GM12878 (cell line): ENCODE data around the gene CFAP65. TPM values are rescaled to one million over a fixed set of nuclear protein-coding genes. Genes with fewer than 3 reads are reported as not detected.

ENCODE experiments used
- ATAC-seq: fragments of 200-7000 bp; cut with Tn5 transposase; 3 replicates; pipeline ENCODE4 v1.9.1; 2020; ENCODE audit warnings: mild to moderate bottlenecking, moderate library complexity
- BruUV-seq: library from RNA; stranded (reverse); fragments of 400-500 nt; replicated peaks from 2 replicates; lab custom pipeline; 2021; lab: Mats Ljungman, UMichigan
- CTCF ChIA-PET: fragments of 300-600 bp; sonication (Branson Sonifier 250); formaldehyde crosslinking; extraction: SDS; loops from one replicate; lab custom pipeline; 2021; ENCODE audit warnings: inconsistent platforms; lab: Yijun Ruan, JAX
- POLR2A ChIA-PET: fragments of 350-600 bp; formaldehyde crosslinking; extraction: SDS; loops from one replicate; lab custom pipeline; 2021; ENCODE audit warnings: inconsistent platforms; lab: Charles Lee
- RAD21 ChIA-PET: fragments of 300-600 bp; sonication (Branson Sonifier 250); formaldehyde crosslinking; loops from one replicate; lab custom pipeline; 2023; ENCODE audit warnings: antibody characterized with exemption; ENCODE audit not compliant: unreplicated experiment; lab: Charles Lee
- SMC1A ChIA-PET: fragments of 300-600 bp; sonication (Branson Sonifier 250); formaldehyde crosslinking; loops from one replicate; lab custom pipeline; 2023; ENCODE audit not compliant: unreplicated experiment, uncharacterized antibody; lab: Charles Lee
- DNase-seq: peaks from one replicate; pipeline ENCODE4 v3.0.0-alpha.2; 2011; ENCODE audit warnings: low read depth, low spot score
- FAIRE-seq: peaks from 3 replicates; lab custom pipeline; 2011; peaks lifted over from hg19 to GRCh38; lab: Jason Lieb, UNC
- H2AFZ ChIP-seq: 2 replicates; pipeline ENCODE4 v1.6.0; 2011; ENCODE audit warnings: low read depth, low read length, control low read depth; ENCODE audit not compliant: control insufficient read depth
- H3K27ac ChIP-seq: 2 replicates; pipeline ENCODE4 v1.5.1; 2011; ENCODE audit warnings: control low read depth; ENCODE audit not compliant: control insufficient read depth, insufficient read depth
- H3K27me3 ChIP-seq, 2 experiments: replicated peaks in 1 of 2; 2 replicates each; pipeline versions ENCODE4 v1.6.0 to v1.6.1; 2011; ENCODE audit warnings: low read length in 1 of 2; ENCODE audit not compliant: control insufficient read depth in 2 of 2, insufficient read depth in 2 of 2
- H3K36me3 ChIP-seq, 2 experiments: 2 replicates each; pipeline ENCODE4 v1.5.1; 2011; ENCODE audit warnings: low read length in 1 of 2; ENCODE audit not compliant: control insufficient read depth in 2 of 2, insufficient read depth in 2 of 2
- H3K4me1 ChIP-seq: 2 replicates; pipeline ENCODE4 v1.6.1; 2011; ENCODE audit warnings: mild to moderate bottlenecking, low read length, moderate library complexity, mixed read lengths; ENCODE audit not compliant: control insufficient read depth, insufficient read depth
- H3K4me2 ChIP-seq: 2 replicates; pipeline ENCODE4 v1.6.0; 2011; ENCODE audit warnings: control low read depth; ENCODE audit not compliant: control insufficient read depth, insufficient read depth
- H3K4me3 ChIP-seq: fragments of 200-600 bp; sonication (generic); 2 replicates; pipeline ENCODE4 v1.5.1; 2016
- H3K79me2 ChIP-seq: 2 replicates; pipeline ENCODE4 v1.6.0; 2011; ENCODE audit warnings: low read length; ENCODE audit not compliant: control insufficient read depth, insufficient read depth
- H3K9ac ChIP-seq: 2 replicates; pipeline ENCODE4 v1.8.0; 2011; ENCODE audit warnings: low read length, control low read depth, mixed read lengths; ENCODE audit not compliant: control insufficient read depth, insufficient read depth
- H3K9me3 ChIP-seq: replicated peaks from 3 replicates; pipeline ENCODE4 v1.5.1; 2011; ENCODE audit warnings: mild to moderate bottlenecking, low read length; ENCODE audit not compliant: control insufficient read depth, insufficient read depth
- H4K20me1 ChIP-seq: 2 replicates; pipeline ENCODE4 v1.6.0; 2011; ENCODE audit not compliant: control insufficient read depth, insufficient read depth
- BACH1 ChIP-seq: fragments of 450-650 bp; IDR thresholded peaks from 2 replicates; pipeline ENCODE4 v1.6.1; 2017; ENCODE audit warnings: mild to moderate bottlenecking, borderline replicate concordance
- CBFB ChIP-seq: IDR thresholded peaks from 2 replicates; pipeline ENCODE4 v1.6.1; 2016; ENCODE audit warnings: antibody characterized with exemption, low read depth
- CHD2 ChIP-seq: IDR thresholded peaks from 2 replicates; pipeline ENCODE4 v1.6.1; 2011; ENCODE audit warnings: low read depth, low read length, improper control_type of control experiment, borderline replicate concordance
- CREM ChIP-seq: IDR thresholded peaks from 2 replicates; pipeline ENCODE4 v1.6.1; 2014; ENCODE audit warnings: antibody characterized with exemption, low read depth
- FOXK2 ChIP-seq: fragments of 450-650 bp; IDR thresholded peaks from 2 replicates; pipeline ENCODE4 v1.6.1; 2017; ENCODE audit warnings: mild to moderate bottlenecking, moderate library complexity
- LARP7 ChIP-seq: fragments of 450-650 bp; IDR thresholded peaks from 2 replicates; pipeline ENCODE4 v1.6.1; 2017; ENCODE audit warnings: mild to moderate bottlenecking
- NR2F1 ChIP-seq: fragments of 450-650 bp; conservative IDR thresholded peaks from 2 replicates; pipeline ENCODE4 v1.6.1; 2017; ENCODE audit warnings: mild to moderate bottlenecking
- RBBP5 ChIP-seq: fragments of 200-600 bp; sonication (generic); conservative IDR thresholded peaks from 2 replicates; pipeline ENCODE4 v1.6.1; 2016
- RUNX3 ChIP-seq: IDR thresholded peaks from 2 replicates; pipeline ENCODE4 v1.6.1; 2012; ENCODE audit warnings: low read length, inconsistent platforms
- SMAD5 ChIP-seq: IDR thresholded peaks from 2 replicates; pipeline ENCODE4 v1.6.1; 2016; ENCODE audit warnings: antibody characterized with exemption, low read depth
- SRF ChIP-seq, 2 experiments: IDR thresholded peaks; 2 replicates each; pipeline ENCODE4 v1.6.1; 2011; ENCODE audit warnings: low read depth in 2 of 2, low read length in 2 of 2, mild to moderate bottlenecking in 1 of 2, moderate library complexity in 1 of 2
- STAT1 ChIP-seq: fragments of 450-650 bp; conservative IDR thresholded peaks from 2 replicates; pipeline ENCODE4 v1.6.1; 2014; ENCODE audit warnings: antibody characterized with exemption, mild to moderate bottlenecking
- SUPT20H ChIP-seq: IDR thresholded peaks from 2 replicates; pipeline ENCODE4 v1.6.1; 2011; ENCODE audit warnings: low read depth, mild to moderate bottlenecking, low read length, moderate library complexity, borderline replicate concordance; ENCODE audit not compliant: control insufficient read depth
- ZBED1 ChIP-seq: IDR thresholded peaks from 2 replicates; pipeline ENCODE4 v1.6.1; 2016; ENCODE audit warnings: borderline replicate concordance
- ZNF207 ChIP-seq: fragments of 450-650 bp; IDR thresholded peaks from 2 replicates; pipeline ENCODE4 v1.6.1; 2014; ENCODE audit warnings: antibody characterized with exemption, mild to moderate bottlenecking, borderline replicate concordance
- ZNF24 ChIP-seq: fragments of 450-650 bp; IDR thresholded peaks from 2 replicates; pipeline ENCODE4 v1.6.1; 2017; ENCODE audit warnings: antibody characterized with exemption, mild to moderate bottlenecking
- ZNF384 ChIP-seq: IDR thresholded peaks from 2 replicates; pipeline ENCODE4 v1.6.1; 2012; ENCODE audit warnings: low read depth, mild to moderate bottlenecking, low read length, improper control_type of control experiment, borderline replicate concordance
- ZZZ3 ChIP-seq: IDR thresholded peaks from 2 replicates; pipeline ENCODE4 v1.6.1; 2011; ENCODE audit warnings: low read depth; ENCODE audit not compliant: control insufficient read depth, insufficient read length
- WGBS: methylation state at CpG from one replicate; pipeline ENCODE4 v1.1.6; 2016; ENCODE audit warnings: low lambda C conversion rate; ENCODE audit not compliant: insufficient replicate concordance, insufficient coverage; ENCODE audit errors: missing lambda C conversion rate; 5-methylcytosine and 5-hydroxymethylcytosine counted together
- in situ Hi-C: fragments of 300-500 bp; cut with MboI; formaldehyde crosslinking; loops from 9 replicates; pipeline ENCODE4 v1.14.3; 2018; ENCODE audit warnings: mixed read lengths
- intact Hi-C: fragments of 100-400 bp; cut with micrococcal nuclease; formaldehyde crosslinking; loops from one replicate; pipeline ENCODE4 v1.14.2; 2022; ENCODE audit not compliant: unreplicated experiment
- polyA plus RNA-seq, 11 experiments: library from polyadenylated mRNA; depleted of rRNA in 4 of 11; unstranded in 6 of 11; stranded (reverse) in 5 of 11; fragments of >200 nt; fragmentation: Nextera tagmentation in 4 of 11; fragmentation: Illumina TruSeq in 1 of 11; extraction: Ambion mirVana in 4 of 11; extraction: Trizol in 1 of 11; gene quantifications; 1 replicate in 1 of 11; 2 replicates in 10 of 11; pipeline versions ENCODE4 v1.2.1 to v1.2.3, GENCODE V29; 2011 to 2016; ENCODE audit warnings: inconsistent platforms in 2 of 11, missing spikeins in 2 of 11, low read depth in 1 of 11
- total RNA-seq, 4 experiments: library from RNA; depleted of rRNA in 3 of 4; stranded (reverse); fragments of >200 nt in 3 of 4; fragmentation: Illumina TruSeq in 1 of 4; extraction: Trizol in 1 of 4; gene quantifications; 2 replicates each; pipeline versions ENCODE4 v1.2.1 to v1.2.3, GENCODE V29; 2013 to 2021
- TF ChIP-seq, protein P1 (sequence below): fragments of 450-650 bp; IDR thresholded peaks from 2 replicates; pipeline ENCODE4 v1.6.1; 2018; ENCODE audit warnings: mild to moderate bottlenecking, low read depth, moderate library complexity; ENCODE audit not compliant: partially characterized antibody

Gene CFAP65
- total and polyA plus RNA-seq, 10 of the 15 experiments (the other 5 are each of a cell fraction or from before 2014, with no cell fraction given): not detected

- SMC1A ChIA-PET: interaction anchor here (1.1 kb wide), 1 partner anchor 26 kb away, joined by 6 read pairs; no protein-coding TSS in a partner anchor
- BruUV-seq: no TSS peak
These were observed 36.8 kb upstream of the CFAP65 start for GRCh38 chr2:219078126-219078525.

GRCh38 chr2:219076253-219076652, 34.9 kb upstream of the CFAP65 start:
- no peak overlapping the region for H3K9ac ChIP-seq
- ATAC-seq: no peak
- SMC1A ChIA-PET: interaction anchor here (0.7 to 7.3 kb wide), 4 partner anchors 14 to 78 kb away, joined by 3 to 115 read pairs (median 26); no protein-coding TSS in a partner anchor
- H3K9me3 ChIP-seq: no peaks in the 10 kb centered on the region
- TF ChIP-seq RBBP5 (no peak), LARP7 (no peak), CBFB (no peak), CREM (no peak), CHD2 (no peak), ZZZ3 (no peak), BACH1 (no peak), SRF (IDR thresholded peaks at IDR 0.05; ENCODE audit: low read depth in 2 of 2, low read length in 2 of 2) (no peak), RUNX3 (no peak), ZNF384 (no peak), SMAD5 (no peak)
- TF ChIP-seq, protein P1, sequence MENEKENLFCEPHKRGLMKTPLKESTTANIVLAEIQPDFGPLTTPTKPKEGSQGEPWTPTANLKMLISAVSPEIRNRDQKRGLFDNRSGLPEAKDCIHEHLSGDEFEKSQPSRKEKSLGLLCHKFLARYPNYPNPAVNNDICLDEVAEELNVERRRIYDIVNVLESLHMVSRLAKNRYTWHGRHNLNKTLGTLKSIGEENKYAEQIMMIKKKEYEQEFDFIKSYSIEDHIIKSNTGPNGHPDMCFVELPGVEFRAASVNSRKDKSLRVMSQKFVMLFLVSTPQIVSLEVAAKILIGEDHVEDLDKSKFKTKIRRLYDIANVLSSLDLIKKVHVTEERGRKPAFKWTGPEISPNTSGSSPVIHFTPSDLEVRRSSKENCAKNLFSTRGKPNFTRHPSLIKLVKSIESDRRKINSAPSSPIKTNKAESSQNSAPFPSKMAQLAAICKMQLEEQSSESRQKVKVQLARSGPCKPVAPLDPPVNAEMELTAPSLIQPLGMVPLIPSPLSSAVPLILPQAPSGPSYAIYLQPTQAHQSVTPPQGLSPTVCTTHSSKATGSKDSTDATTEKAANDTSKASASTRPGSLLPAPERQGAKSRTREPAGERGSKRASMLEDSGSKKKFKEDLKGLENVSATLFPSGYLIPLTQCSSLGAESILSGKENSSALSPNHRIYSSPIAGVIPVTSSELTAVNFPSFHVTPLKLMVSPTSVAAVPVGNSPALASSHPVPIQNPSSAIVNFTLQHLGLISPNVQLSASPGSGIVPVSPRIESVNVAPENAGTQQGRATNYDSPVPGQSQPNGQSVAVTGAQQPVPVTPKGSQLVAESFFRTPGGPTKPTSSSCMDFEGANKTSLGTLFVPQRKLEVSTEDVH: no peak
- TF ChIP-seq, all 136 proteins: peak for 0
- no peak overlapping the region for H3K4me3 ChIP-seq
- H3K36me3 ChIP-seq: peaks cover 0 to 5% of the 10 kb centered on the region in 2 experiments; a peak in 3 of 4 replicates
- H3K4me1 ChIP-seq: no peaks in the 10 kb centered on the region; the same call in 1 of the 2 replicates
- in situ Hi-C loops: no loop called here
- DNase-seq (no peak), FAIRE-seq (no peak)
- no peaks in the 10 kb centered on the region for H3K79me2 ChIP-seq
- 94% methylated on average over 2 of the region's 3 CpGs for WGBS
- no peak overlapping the region for H3K27ac ChIP-seq
- no peaks in the 10 kb centered on the region for H3K27me3 ChIP-seq
- RAD21 ChIA-PET: interaction anchor here (1.0 kb wide), 1 partner anchor 43 kb away, joined by 3 read pairs; no protein-coding TSS in a partner anchor
- no peak overlapping the region for H3K4me2 ChIP-seq
- BruUV-seq: no TSS peak
- intact Hi-C loops: no loop called here
- no peaks in the 10 kb centered on the region for H4K20me1 ChIP-seq
- POLR2A ChIA-PET: interaction anchor here (0.6 to 0.7 kb wide), 3 partner anchors 20 to 805 kb away, joined by 4 to 10 read pairs (median 6); no protein-coding TSS in a partner anchor
- CTCF ChIA-PET: interaction anchor here (1.6 to 26.8 kb wide), 7 partner anchors 11 to 75 kb away, joined by 3 to 365 read pairs (median 58); no protein-coding TSS in a partner anchor
- no peak overlapping the region for H2AFZ ChIP-seq

More at GRCh38 chr2:219078126-219078525, 36.8 kb upstream of the CFAP65 start:
- H3K79me2 ChIP-seq: no peaks in the 10 kb centered on the region
- intact Hi-C loops (no loop called here), in situ Hi-C loops (no loop called here)
- H3K4me1 ChIP-seq: peaks cover 6% of the 10 kb centered on the region
- H3K36me3 ChIP-seq: peaks cover 0 to 5% of the 10 kb centered on the region in 2 experiments; a peak in 3 of 4 replicates
- no peaks in the 10 kb centered on the region for H4K20me1 ChIP-seq
- H3K27me3 ChIP-seq: no peaks in the 10 kb centered on the region
- H3K27ac ChIP-seq: no peak overlapping the region
- no peak overlapping the region for H3K9ac ChIP-seq
- H3K9me3 ChIP-seq: no peaks in the 10 kb centered on the region
- ATAC-seq (no peak), DNase-seq (no peak), FAIRE-seq (no peak)
- ChIA-PET POLR2A (no interaction called here), CTCF (interaction anchor here (0.6 to 26.8 kb wide), 7 partner anchors 9 to 543 kb away, joined by 3 to 365 read pairs (median 4); no protein-coding TSS in a partner anchor), RAD21 (interaction anchor here (2.1 kb wide), 1 partner anchor 41 kb away, joined by 4 read pairs; no protein-coding TSS in a partner anchor)
- WGBS: 60% methylated on average over 3 of the region's 3 CpGs
- no peak overlapping the region for H3K4me3 ChIP-seq
- no peak for TF ChIP-seq ZBED1
- no peak for TF ChIP-seq LARP7
- TF ChIP-seq STAT1: no peak
- no peak for TF ChIP-seq NR2F1
- TF ChIP-seq ZNF207: no peak
- TF ChIP-seq ZNF24: no peak
- TF ChIP-seq SUPT20H: no peak
- TF ChIP-seq SRF (IDR thresholded peaks at IDR 0.05; ENCODE audit: low read depth in 2 of 2, low read length in 2 of 2): no peak
- TF ChIP-seq FOXK2: no peak
- no peak overlapping the region for H3K4me2 ChIP-seq
- no peak overlapping the region for H2AFZ ChIP-seq
